GM23338 (cell line): ENCODE data around the gene CTXND2.

Experiments used
- CREB1 ChIP-seq: fragments of 250-450 bp; sonication (Bioruptor Pico); IDR thresholded peaks from 2 replicates; pipeline ENCODE4 v1.5.0; 2020; ENCODE audit warnings: low read depth, mild to moderate bottlenecking, moderate library complexity
- CTCF ChIP-seq, 2 experiments: fragments of 200-600 bp in 1 of 2; sonication (generic) in 1 of 2; conservative IDR thresholded peaks; 2 replicates each; pipeline versions ENCODE4 v1.5.1 to v1.6.1; 2016 to 2017; ENCODE audit warnings: antibody characterized with exemption in 2 of 2, low read depth in 2 of 2, mild to moderate bottlenecking in 2 of 2, moderate library complexity in 1 of 2
- EZH2 ChIP-seq: fragments of 200-600 bp; sonication (generic); IDR thresholded peaks from one replicate; pipeline ENCODE4 v1.8.0; 2017; ENCODE audit warnings: antibody characterized with exemption, mild to moderate bottlenecking, low read depth; ENCODE audit not compliant: unreplicated experiment
- EZH2phosphoT487 ChIP-seq: fragments of 200-600 bp; sonication (generic); IDR thresholded peaks from one replicate; pipeline ENCODE4 v1.8.1; 2018; ENCODE audit warnings: antibody characterized with exemption; ENCODE audit not compliant: unreplicated experiment
- JUNB ChIP-seq: IDR thresholded peaks from one replicate; pipeline ENCODE4 v1.6.1; 2016; ENCODE audit warnings: antibody characterized with exemption; ENCODE audit not compliant: unreplicated experiment
- POLR2AphosphoS5 ChIP-seq: IDR thresholded peaks from 2 replicates; pipeline ENCODE4 v1.6.1; 2016; ENCODE audit warnings: antibody characterized with exemption, low read depth
- STAT1 ChIP-seq: IDR thresholded peaks from one replicate; pipeline ENCODE4 v1.6.1; 2016; ENCODE audit warnings: antibody characterized with exemption; ENCODE audit not compliant: unreplicated experiment
- ZNF331 ChIP-seq: fragments of 250-450 bp; sonication (Bioruptor Pico); IDR thresholded peaks from 2 replicates; pipeline ENCODE4 v1.5.0; 2020; ENCODE audit warnings: low read depth, mild to moderate bottlenecking, moderate library complexity
- TF ChIP-seq, protein P1 (sequence below): IDR thresholded peaks from one replicate; pipeline ENCODE4 v1.6.1; 2018; ENCODE audit warnings: antibody characterized with exemption; ENCODE audit not compliant: unreplicated experiment
- TF ChIP-seq, protein P2 (sequence below): IDR thresholded peaks from 2 replicates; pipeline ENCODE4 v1.6.1; 2016; ENCODE audit warnings: antibody characterized with exemption

GRCh38 chr1:150842343-150842742 lies 44.6 kb upstream of the CTXND2 start:
- TF ChIP-seq CTCF (conservative IDR thresholded peaks at IDR 0.05; ENCODE audit: low read depth in 2 of 2) (no peak), EZH2phosphoT487 (no peak), EZH2 (no peak), CREB1 (CRISPR knock-in tag) (no peak), POLR2AphosphoS5 (no peak), JUNB (no peak), STAT1 (no peak), ZNF331 (CRISPR knock-in tag) (no peak)
- TF ChIP-seq, protein P1, sequence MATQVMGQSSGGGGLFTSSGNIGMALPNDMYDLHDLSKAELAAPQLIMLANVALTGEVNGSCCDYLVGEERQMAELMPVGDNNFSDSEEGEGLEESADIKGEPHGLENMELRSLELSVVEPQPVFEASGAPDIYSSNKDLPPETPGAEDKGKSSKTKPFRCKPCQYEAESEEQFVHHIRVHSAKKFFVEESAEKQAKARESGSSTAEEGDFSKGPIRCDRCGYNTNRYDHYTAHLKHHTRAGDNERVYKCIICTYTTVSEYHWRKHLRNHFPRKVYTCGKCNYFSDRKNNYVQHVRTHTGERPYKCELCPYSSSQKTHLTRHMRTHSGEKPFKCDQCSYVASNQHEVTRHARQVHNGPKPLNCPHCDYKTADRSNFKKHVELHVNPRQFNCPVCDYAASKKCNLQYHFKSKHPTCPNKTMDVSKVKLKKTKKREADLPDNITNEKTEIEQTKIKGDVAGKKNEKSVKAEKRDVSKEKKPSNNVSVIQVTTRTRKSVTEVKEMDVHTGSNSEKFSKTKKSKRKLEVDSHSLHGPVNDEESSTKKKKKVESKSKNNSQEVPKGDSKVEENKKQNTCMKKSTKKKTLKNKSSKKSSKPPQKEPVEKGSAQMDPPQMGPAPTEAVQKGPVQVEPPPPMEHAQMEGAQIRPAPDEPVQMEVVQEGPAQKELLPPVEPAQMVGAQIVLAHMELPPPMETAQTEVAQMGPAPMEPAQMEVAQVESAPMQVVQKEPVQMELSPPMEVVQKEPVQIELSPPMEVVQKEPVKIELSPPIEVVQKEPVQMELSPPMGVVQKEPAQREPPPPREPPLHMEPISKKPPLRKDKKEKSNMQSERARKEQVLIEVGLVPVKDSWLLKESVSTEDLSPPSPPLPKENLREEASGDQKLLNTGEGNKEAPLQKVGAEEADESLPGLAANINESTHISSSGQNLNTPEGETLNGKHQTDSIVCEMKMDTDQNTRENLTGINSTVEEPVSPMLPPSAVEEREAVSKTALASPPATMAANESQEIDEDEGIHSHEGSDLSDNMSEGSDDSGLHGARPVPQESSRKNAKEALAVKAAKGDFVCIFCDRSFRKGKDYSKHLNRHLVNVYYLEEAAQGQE: no peak
- TF ChIP-seq, protein P2, sequence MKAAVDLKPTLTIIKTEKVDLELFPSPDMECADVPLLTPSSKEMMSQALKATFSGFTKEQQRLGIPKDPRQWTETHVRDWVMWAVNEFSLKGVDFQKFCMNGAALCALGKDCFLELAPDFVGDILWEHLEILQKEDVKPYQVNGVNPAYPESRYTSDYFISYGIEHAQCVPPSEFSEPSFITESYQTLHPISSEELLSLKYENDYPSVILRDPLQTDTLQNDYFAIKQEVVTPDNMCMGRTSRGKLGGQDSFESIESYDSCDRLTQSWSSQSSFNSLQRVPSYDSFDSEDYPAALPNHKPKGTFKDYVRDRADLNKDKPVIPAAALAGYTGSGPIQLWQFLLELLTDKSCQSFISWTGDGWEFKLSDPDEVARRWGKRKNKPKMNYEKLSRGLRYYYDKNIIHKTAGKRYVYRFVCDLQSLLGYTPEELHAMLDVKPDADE: no peak
